ELR (cell line): Measurements from ENCODE around the gene LRRC3.

Experiments used
- DNase-seq: peaks from one replicate; pipeline ENCODE4 v3.0.0-alpha.2; 2015; ENCODE audit warnings: low read depth

LRRC3 gene

DNA sequence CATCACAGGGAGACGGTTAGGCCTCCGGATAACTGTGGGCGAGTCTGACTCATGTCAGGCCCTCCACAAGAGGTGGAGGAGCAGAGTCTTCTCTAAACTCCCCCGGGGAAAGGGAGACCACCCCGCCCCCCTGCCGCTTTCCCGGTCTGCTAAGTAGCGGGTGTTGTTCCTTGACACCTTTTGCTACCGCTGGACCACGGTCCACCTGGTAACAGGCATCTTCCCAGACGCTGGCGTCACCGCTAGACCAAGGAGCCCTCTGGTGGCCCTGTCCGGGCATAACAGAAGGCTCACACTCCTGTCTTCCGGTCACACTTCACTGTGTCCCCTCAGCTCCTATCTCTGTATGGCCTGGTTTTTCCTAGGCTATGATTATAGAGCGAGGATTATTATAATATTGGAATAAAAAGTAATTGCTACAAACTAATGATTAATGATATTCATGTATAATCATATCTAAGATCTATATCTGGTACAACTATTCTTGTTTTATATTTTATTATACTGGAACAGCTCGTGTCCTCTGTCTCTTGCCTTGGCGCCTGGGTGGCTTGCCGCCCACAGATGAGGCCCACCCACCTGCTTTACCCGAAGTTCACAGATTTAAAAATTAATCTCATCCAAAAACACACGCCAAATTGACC is 24.4 kb downstream of the LRRC3 start:
- DNase-seq, result peak; percentile 3

DNA sequence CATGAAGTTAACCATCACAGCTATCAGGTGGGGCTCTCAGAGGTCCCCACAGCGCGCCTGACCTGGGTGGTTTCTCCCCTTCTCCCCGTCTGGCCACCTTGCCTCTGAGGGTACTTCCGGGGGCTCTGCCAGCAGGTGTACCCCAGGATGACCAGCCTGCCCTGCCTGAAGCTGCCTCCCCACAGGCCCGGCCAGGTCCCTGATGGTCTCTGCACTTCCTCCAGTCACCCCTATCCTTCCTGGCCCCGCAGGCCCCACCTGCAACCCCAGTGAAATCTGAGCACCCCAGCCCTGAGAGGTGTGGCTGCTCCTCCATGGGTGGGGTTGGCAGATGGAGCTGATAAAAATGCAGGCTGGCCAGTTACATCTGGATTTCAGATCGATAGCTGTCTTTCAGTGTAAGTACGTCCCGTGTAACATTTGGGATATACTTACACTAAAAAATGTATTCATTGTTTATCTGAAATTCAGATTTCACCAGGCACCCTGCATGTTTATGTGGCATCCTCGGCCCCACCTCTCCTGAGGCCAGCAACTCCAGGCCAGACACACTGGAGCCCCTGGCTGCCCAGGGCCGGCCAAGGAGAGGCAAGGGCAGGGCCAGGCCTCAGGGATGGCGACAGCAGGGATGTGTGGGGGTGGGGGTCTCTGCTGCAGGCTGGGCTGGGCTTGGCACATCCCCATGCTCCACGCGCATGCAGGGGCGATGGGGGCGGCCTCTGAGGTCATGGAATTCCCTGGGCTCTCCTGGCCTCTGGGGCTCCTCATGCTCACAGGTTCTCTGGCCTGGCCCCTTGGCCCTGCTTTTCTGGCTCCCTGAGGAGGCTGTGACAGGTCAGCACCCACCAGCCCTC is 25.1 kb downstream of the LRRC3 start:
- no peak for DNase-seq

- DNase-seq, result no peak
Observed at GRCh38 chr21:44482581-44483287, 27.4 kb downstream of the LRRC3 start.

DNA sequence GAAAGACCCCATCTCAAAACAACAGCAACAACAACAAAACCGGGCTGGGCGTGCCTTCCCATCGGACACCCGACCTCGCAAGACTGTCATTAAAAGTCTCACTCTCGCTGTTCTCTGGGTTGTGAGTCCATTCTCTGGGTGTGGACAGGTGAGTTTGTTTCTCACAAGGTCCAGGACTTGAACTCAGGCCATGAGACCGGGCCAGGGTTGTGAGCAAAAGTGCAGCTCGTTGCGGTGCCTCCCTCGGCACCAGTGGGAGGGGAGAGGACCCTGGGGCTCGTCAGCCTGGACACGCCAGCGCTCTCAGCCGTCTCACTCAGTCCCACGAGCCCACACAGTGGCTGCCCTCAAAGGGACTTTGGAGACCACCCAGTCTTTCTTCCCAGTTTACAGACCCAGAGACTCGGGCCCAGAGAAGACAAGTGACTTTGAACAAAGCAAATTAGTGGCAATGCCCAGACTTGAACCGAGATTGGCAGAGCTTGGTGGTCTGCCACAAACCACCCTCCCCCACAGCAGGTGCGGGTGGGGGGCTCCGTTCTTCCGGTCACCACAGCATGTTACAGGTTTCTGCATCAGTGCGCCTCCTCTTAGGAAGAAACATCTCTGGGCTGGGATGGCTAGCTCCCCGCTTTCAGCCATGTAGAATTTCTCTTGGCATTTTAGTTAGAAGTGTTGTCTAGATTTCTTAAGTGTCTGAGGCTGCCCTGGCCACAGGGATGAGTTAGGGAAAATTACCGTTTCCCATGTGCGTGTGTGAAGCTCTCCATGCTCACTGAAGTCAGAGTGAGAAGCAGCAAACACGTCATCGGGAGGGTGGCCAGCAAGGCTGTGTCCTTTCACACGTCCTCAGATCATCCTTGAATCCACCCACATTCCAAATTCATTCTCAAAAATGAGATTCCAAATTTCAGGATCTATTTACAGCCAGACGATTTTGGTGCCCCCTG is 28.3 kb downstream of the LRRC3 start:
- no peak for DNase-seq

DNA sequence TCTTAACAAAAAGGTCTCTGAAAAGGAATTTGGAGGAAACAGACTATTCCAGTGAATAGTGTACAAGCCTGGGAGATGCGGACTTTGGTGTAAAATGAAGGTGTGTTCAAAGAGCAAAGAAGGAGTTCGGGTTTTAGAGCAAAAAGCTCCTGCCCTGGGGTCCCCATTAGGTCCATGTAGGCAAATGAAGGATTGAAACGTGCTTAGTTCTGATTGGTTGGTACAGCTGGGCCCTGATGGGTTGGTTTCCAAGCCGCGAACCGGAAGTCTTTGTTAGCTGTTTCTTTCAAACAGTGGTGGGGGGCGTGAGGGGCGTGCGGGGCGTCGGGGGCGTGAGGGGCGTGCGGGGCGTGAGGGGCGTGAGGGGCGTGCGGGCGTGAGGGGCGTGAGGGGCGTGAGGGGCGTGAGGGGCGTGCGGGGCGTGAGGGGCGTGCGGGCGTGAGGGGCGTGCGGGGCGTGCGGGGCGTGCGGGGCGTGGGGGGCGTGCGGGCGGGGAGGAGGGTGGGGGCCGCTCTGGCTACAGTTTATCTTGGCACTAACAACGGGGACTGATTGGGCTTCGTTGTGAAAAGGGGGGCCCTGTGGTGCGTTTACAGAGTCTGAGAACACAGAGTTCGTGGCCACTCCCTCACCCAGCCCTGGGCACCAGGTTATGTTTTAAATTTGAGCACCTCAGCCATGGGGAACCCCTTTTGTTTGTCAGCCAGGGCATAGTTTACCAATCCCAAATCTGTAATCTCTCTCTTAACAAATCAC is 29.4 kb downstream of the LRRC3 start:
- DNase-seq, result no peak

DNA sequence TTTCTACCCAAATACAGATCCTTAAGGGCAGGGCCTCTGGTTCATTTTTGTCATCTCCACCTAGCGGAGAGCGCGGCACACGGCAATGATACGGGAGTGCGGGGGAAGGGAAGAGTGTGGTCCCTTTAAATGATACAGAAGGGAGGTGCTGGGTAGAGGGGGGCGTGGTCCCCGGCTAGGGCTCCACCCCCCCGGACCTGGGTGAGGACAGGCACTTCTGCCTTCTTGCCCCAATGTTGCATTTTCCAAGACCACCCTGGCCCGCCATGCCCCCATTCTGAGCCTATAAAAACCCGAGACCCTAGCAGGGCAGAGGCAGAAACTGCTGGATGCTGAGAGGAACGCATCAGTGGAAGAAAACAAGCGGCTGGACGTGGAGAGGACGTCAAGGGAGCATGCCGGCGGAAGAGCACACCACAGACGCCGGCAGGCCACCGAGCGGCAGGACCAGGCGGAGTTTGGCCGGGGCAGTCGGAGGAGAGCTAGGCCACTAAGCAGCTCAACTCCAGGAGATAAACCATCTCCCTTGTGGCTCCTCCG is 30.0 kb downstream of the LRRC3 start:
- no peak for DNase-seq

- DNase-seq, result no peak
Observed at GRCh38 chr21:44485796-44486195, 30.5 kb downstream of the LRRC3 start.

GRCh38 chr21:44486302-44486701 is 31.0 kb downstream of the LRRC3 start:
- no peak for DNase-seq

DNA sequence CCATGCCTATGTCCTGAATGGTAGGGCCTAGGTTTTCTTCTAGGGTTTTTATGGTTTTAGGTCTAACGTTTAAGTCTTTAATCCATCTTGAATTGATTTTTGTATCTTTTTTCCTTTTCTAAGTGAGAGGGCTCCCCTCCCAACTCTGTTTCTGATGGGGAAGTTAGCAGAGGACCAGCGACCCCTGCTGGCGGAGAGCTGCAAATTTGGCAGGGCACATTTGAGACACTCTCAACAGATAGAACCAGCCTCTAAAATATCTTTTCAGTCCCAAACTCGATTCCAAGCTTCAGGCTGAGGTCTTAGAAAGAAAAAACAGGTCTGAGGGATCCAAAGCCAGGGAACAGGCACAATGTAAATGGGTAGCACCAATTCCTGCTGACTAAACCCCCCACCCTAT is 32.5 kb downstream of the LRRC3 start:
- peak; percentile 41 for DNase-seq

- DNase-seq, result peak; percentile 6
Observed at GRCh38 chr21:44489962-44490361, 34.7 kb downstream of the LRRC3 start.

- no peak for DNase-seq
Observed at GRCh38 chr21:44490405-44490804, 35.1 kb downstream of the LRRC3 start.

DNA sequence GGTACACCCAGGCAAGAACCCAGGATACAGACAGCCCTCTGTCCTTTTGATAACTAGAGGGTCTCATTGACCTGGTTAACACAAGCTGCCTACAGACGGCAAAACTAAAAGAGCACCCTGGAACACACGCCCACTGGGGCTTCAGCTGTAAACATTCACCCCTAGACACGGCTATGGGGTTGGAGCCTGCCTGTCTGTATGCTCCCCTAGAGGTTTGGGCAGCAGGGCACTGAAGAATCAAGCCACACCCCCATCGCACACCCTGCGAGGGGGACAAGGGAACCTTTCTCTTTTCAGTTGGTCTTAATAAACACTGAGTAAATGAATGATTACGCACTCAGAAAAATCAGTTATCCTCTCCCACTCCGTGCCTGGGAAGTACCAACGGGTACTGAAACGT is 35.5 kb downstream of the LRRC3 start:
- DNase-seq, result no peak

DNA sequence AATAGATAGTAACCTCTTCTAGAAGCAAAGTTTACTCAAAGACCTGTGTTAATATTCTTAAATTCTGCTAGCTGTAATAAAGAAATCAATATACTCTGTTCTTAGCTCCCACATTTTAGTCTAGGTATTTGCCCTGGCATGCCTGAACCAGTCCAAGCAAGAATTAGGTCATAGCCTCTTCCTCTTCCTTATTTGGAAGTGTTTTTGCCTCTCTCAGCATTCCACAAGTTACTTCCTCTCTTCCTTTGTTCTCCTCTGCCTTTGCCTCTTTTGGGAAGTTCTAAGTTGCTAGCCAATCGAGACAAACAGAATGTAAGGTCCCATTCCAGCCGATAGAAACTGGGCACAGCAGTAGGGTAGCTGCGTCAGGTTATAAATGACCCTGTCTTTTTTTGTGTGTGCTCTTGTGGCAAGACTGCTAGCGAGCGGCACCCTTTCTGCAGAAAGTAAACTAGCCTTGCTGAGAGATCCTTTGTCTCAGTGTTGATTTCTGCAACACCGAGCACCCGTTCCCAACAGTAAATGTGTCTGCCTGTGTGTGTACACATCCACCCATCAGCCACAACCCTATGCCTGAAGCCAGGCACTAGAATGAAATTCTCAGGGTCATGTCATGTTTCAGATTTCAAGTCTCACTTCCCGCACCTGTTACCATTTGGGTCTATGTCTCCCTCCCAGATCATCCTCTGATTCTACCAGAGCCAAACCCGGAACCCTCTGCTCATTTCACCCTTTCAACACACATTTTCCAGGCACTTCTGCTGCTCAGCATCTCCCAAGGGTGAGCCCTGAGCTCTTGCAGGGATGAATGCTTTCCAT is 37.5 kb downstream of the LRRC3 start:
- DNase-seq, result no peak

- no peak for DNase-seq
Observed at GRCh38 chr21:44494418-44494817, 39.1 kb downstream of the LRRC3 start.

DNA sequence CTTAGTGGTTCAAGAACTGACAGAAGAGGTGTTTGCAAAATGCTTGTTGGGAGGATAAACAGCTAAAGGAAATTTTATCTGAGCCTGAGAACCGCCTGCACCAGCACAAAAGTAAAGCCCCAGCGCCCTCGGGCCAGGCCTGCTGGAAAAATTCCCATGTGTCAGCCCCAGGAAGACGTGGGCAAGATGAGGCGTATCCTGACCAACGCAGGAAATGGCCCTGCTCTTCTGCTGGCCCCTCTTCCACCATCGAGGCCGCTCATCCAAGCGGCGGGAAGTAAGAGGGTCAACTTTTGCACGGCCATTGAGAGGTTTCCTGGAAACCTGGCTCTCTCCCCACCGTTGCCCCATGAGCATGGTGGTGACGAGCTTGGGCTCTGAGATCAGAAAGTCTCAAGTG is 39.6 kb downstream of the LRRC3 start:
- no peak for DNase-seq

DNA sequence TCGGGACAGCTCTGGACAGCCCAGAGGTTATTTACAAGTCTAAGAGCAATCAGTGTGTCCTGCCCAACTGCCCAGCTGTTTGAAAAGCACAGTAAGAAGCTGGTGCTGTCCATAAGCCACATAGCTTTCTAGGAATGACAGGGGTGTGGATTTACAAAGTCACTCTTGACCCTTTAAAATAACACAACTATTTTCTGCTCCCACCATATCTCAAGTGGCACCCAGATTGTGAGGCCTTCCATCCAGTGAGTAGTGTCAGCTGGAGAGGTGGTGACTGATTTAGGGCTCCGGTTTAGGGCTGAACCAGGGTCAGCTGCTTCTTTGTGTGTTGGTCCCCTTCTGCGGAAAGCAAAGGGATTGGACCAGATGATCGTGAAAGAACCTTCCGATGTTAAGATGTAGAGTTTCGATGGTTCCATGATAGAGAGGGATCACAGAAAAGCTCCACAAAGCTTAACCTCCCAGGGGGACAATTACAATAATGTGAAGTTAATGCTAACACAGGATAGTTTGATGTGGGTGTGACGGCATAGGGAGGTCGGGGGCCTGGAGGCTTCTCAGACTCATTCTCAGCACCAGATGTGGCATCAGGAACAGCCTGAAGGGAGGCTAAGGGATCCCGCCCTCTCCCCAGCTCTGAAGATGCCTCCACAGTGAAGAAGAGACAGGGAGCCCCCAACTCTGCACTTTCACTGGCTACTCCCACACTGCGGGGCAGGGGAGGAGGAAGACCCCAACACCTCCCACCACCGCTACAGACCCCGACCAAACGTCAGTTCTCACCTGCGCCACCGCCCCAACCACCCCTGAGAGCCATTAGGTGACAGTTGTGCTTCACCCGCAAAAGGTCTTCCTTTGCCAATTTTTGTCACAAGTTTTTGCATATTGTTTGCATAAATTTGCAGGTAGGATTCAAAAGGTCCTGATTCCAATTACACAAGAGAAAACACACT is 40.6 kb downstream of the LRRC3 start:
- DNase-seq, result no peak

DNA sequence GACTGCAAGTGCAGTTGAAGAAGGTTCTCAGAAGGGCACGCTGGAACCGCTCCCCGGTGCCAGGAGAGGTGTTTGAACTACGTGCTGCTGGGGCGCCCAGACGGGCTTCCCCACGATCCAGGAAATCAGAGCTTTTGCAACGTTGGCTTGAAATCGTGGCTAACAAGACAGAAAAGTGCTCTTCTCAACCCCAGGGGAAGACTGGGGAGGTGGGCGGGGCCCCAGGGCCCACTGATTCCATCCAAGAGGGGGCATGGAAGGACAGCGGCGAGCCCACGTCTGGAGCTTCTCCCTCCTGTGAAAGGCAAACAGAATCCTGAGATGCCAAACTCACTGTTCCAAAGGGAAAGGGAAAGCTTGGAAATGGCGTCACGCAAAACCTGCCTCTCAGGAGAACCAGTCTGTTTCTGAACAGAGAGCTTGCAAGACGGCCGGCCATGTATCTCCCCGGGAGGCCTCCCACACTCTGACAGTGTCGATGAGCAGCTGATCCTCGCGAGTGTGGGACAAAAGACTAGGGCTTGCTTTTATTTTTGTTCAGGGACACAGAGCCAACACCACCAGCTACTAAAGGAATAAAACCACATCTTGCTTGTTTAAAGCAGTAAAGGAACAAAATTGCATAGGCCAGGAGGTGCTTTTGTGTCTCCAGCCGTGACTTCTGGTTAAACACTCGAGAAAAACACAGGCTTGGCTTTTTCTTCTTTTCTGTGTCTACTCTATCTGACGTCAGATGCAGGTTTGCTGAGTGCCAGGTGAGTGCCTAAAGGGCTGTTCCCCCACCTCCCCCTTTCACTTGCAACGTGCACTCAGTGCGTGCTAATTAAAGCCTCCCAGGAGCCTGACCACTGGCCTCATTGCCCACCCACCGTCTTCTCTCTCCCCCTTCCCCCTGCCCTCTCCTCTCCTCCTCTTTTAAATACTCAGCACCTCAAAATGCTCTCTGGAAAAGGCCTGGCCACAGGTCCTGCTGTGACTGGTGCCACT is 41.5 kb downstream of the LRRC3 start:
- DNase-seq, result no peak
